Glomerular visceral epithelial cell (primary cell): Measurements from ENCODE around the gene RPS15.
"Not testable (repeated sequence)": the region's sequence is repeated elsewhere in the genome, so short reads cannot be mapped to it uniquely, and the experiment has no call there.

Experiments
- DNase-seq: peaks from one replicate; pipeline ENCODE4 v3.0.0-alpha.2; 2016; ENCODE audit errors: extremely low spot score

The RPS15 gene

DNA sequence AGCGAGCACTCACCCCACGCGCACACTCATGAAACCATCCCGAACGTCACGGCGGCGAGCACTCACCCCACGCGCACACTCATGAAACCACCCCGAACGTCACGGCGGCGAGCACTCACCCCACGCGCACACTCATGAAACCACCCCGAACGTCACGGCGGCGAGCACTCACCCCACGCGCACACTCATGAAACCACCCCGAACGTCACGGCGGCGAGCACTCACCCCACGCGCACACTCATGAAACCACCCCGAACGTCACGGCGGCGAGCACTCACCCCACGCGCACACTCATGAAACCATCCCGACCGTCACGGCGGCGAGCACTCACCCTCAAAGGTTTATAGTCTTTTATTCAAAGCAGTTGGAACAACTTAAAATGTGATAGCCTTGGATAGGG, 18.1 kb upstream of the RPS15 start:
- DNase-seq, result not testable (repeated sequence)

GRCh38 chr19:1420590-1420989, 17.6 kb upstream of the RPS15 start:
- DNase-seq, result no peak

DNA sequence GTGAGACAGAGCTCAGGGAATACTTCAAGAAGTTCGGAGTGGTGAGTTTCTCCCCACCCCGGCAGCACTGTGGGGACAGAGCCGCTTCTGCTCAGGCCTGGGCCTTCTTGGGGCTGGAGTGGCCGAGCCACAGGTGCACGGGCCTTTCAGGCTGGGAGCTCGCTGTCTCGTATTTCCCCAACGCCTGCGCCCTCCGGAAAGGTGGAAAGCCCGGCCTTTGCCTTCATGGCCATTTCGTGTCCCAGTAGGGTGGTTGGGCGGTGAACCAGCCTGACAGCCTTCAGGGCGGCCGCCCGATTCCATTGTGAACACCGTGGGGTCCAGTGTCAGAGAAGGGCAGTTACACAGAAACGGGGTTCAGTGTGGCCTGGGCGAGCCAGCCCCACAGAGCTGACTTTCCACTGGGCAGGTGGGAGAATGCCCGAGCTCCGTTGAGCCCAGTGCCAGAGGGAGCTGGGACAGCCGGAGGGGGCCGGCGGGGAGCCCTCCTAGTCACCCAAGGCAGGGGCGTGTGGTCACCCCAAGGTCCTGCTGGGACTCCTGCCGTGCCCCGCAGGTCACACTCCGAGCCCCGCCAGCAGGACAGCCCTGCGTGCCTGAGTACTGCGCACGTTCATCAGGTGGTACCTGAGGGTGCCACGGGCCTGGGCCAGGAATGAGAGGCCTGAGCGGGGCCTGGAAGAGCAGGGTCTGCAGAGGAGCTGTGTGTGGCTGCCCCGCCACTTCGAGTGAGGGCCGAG, 16.8 kb upstream of the RPS15 start:
- no peak for DNase-seq

- DNase-seq, result no peak
These were observed 16.3 kb upstream of the RPS15 start for GRCh38 chr19:1421958-1422305.

- no peak for DNase-seq
These were observed 15.8 kb upstream of the RPS15 start for GRCh38 chr19:1422360-1422759.

- no peak for DNase-seq
These were observed 15.3 kb upstream of the RPS15 start for GRCh38 chr19:1422943-1423342.

DNA sequence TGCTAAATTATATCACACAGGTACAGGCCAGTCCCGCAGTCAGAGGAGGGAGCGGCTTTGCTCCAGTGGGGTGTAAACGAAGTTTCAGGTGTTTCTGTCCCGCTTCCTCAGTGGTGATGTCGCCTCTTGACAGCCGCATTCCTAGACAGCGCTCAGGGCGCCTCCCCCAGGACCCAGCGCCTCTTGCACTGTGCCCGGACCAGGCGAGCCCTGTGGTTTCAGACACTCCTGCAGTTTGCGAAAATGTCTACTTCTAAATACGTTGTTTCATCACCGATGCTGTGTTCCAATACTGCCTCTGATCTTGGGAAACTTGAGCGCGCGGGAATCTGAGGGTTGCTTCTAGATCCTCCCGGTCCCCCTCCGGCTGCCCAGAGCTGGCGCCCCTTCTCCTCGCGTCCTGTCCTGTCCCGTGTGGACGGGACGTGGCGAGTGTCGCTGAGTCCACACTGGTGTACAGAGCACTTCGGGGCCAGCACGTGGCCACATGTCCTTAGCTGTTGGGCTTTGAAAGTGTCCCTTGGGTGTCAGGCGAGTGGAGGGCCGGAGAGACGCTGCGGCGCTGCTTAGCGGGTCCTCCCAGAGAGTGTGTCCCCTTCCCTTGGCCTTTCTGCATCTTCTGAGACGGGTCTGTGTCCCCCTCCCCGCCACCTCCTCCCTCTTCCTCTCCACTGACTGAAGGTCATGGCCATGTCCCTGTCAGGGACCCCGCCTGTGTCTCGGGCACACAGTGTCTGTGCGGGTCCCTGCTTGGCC, 14.6 kb upstream of the RPS15 start:
- DNase-seq, result no peak

DNA sequence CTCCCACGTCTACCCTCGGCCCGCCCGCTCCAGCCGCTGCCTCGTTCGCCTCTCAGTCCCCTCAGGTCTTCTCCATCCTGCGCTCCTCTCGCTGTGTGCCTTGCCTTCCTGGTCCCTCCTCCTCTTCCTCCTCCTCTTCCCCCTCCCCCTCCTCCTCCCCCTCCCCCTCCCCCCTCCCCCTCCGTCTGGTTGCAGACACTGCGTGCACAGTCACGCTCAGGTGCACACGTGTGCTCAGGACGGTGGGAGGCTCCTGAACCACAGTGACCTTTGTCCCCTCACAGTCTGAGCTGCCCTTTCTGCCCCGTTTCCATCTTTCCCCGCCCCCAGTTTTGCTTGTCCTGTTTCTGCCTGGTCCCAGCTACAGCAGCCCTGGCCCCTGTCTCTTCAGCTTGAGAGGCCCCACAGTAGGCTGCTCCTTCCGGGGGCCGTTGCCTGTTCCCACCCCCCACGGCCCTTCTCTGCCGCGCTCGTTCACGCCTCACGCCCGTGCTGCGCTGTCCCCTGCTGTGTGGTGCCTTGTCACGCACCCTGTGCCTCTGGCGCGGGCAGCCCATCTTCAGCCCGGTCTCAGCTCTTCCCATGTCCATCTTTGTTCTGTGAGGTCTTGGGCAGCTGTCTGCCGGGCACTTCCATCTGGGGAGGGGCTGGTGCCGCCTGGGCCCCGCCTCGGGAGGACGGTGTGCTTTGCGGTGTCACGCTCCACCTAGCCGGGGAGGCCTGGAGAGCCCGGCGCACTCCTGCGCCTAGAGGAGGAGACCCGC, 13.8 kb upstream of the RPS15 start:
- no peak for DNase-seq

DNA sequence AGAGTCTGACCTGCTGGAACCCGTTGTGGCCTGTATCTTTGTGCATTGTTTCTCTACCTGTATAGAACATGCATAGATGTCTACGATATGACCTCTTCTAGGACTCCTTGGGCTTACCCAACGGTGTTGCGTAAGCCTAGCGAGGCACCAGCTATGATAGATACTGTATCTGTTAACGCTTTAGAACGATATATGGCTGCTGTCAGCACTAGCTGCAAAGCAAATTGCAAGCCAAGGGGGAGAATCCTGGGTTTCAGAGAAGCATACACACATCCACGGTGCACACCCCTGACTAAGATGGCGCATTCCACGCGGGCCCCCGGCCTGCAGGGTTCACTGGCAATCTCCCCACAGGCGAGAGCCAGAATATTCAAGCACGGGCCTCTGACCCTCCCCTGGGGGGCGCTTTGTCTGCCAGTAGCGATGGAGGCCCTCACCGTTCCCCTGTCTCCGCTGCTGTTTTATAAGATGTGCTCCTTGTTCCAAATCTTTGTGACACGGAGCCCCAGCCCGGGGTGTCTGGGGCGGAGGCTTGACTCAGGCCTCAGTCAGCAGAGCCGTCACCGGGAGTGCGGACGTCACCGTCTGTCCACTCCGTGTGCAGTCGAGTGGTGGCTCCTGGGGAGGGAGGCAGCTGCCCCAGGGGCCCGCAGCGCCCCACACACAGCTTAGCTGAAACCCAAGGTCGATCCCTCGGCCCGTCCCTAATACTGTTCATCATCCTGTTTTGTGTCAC, 12.9 kb upstream of the RPS15 start:
- DNase-seq, result no peak

DNA sequence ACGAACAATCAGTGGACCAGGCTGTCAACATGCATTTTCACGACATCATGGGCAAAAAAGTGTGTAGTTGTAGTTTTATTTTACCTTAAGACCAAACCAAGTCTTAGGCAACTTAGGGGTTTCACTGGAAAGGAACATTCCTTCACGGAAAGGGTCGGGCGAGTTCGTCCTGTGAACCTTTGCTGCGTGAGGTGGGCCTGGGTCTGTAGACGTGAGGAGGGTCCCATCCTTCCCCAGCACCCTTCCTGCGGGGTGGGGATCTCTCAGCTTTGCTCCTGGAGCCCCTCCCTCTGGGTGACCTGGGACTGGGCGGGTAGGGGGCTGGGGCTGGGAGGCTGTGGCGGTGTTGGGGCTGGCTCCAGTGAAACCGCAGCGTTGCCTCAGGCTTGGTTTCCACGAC, 12.3 kb upstream of the RPS15 start:
- DNase-seq, result no peak

DNA sequence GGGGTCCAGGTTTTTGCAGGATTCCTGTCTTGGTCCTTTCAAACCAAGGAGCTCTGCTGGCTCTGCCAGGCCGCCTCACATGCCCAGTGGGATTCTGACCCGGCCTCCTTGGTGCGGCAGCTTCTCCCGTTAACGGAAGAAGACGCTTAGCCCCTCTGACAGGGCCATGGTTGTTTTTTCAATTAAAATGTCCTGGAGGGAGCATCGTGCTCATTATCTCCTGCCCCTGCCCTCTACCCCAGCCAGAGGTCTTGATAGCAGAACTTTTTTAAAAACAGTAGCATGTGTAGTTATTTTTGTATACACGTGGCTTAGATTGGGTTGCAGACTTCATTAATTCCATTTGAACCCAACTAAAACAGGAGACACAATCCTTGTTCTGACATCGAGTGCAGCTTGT, 11.5 kb upstream of the RPS15 start:
- no peak for DNase-seq

DNA sequence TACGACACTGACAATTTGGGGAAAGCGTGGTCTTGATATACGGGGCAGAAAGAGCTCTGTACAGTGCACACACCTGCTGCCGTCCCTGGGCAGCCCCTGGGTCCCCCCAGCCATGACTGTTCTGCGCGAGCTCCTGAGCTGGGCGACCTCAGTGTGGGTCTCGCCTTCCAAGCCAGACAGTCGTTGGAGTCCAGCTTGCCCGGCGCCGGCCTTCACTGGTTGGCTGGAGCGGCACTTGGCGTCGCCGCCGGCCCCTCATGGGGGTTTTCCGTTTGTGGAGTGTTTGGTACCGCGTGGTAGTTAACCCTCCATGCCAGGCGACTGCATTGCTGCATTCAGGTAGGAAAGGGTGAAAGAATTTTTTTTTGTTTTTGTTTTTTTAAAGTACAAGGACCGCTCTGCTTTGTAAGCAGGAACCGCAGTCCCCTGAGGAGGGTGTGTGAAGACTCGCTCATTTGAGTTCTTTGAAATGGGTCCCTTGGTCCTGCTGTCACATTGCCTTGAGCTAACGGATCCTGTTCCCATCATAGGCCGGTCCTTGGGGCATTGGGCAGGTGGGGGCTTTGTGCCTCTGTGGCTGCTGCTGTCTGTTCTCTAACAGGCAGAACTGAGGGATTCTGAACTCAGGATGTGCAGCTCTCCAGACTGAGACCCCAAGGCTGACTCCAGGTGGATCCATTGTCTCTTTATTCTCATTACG, 10.8 kb upstream of the RPS15 start:
- no peak for DNase-seq

DNA sequence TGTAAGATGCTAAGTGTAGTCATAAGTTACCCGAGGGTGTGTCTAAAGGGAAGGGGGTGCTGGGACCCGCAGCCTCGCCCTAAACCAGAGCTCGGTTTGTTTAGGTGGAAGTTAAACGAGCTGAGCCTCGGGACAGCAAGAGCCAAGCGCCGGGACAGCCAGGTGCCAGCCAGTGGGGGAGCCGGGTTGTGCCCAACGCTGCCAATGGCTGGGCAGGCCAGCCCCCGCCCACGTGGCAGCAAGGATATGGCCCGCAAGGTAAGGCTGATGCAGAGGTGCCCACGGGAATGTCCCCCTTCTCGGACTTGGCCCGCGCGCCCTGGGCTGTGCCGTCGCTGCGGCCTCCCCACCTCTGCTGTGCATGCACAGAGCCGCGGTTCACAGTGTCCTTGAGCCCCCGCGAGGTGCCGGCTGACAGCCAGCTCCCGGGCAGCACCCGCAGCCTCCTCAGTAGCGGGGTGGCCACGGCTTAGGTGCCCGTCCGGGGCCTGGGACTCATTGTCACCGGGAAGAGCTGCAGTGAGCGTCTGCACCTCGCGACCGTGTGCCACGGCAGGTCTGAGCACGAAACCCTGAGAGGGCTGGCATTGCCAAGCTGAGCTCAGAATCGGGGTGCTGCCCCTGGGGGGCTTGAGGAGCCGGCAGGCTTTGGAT, 9.3 kb upstream of the RPS15 start:
- DNase-seq, result no peak

GRCh38 chr19:1429750-1430149, 8.4 kb upstream of the RPS15 start:
- DNase-seq, result no peak

DNA sequence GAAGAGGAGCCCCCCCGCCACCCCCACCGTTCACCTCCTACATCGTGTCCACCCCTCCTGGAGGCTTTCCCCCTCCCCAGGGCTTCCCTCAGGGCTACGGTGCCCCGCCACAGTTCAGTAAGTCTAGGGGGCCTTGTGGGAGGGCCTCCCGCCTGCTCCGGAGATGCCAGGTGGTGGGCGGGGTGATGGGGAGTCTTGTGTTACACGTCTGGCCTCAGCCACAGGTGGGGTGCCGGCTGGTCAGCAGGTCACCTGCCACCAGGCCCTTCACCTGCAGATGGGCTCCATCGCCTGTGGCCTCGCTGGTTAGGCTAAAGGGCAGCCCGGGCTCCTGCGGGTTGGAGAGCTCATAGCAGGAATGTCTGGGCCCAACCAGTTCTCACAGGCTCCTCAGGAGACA, 8.0 kb upstream of the RPS15 start:
- no peak for DNase-seq

DNA sequence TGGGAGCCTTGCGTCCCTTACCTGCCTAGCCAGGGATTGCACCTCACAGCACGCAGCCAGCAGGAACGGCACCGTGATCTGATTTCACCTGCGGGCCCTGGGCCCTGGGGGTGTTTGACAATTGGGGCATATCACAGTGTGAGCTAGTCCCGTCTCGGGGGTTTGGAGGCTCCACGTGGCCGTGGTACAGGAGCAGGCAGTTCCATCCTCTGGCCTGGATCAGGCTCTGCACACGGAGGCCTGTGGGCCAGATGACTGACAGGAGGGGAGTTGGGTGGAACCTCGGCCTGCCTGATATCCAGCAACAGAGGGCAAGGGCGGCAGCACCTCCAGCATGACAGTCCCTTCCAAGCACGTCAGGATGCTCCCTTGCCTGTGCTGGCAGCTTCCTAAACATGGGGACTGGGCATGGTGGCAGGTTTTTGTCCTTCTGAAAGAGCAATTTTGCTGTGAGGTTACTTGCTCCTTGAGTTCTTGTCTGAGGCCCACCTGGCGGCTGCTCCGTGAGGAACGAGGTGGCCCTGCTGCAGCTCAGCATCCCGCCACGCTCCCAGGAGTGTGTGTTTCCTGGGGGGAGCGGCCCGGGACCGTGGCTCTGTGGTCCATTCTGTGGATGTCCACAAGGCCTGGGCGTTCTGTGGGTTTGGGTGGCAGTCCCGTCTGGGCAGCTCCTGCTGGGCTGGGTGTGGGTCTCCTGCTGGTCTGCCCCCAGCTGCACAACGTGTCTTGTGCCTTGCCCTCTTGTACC, 6.3 kb upstream of the RPS15 start:
- DNase-seq, result no peak

GRCh38 chr19:1432507-1432887, 5.7 kb upstream of the RPS15 start:
- no peak for DNase-seq

- DNase-seq, result no peak
These were observed 4.8 kb upstream of the RPS15 start for GRCh38 chr19:1433119-1434039.

DNA sequence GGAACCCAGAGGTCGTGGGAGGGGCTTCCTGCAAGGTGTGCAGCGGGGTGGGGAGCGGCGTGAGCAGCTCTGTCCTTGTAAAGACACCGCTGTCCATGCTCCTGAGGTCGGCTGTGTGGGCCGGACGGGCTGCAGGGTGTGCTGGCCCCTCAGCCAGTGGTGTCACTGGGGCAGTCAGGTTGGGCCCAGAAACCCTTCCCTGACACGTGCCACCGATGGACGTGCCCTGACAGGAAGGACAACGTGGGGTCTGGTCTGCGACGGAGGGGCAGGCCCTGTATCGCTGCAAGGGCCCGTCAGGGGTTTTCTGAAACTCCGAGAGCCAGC, 4.2 kb upstream of the RPS15 start:
- no peak for DNase-seq
